ENCODE data around the gene PCDH1.

DNA sequence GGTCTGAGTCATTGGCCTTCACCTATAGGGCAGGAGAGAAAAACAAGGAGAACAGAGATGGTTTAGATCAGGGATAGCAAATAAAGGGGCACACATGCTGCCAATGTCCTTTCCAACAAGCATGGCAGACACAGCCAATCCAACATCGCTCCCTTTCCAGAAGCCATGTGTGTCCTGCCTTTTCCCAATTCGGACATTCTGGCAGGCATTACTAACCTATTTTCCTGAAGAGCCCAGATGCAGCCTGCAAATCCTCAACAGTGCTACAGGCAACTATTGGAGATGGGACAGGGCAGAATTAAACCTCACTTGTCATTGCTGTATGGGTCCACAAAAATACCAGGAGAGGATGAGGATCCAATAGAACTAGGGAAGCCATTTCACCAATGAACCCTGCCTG is 12.8 kb downstream of the PCDH1 start:
- TF ChIP-seq POLR2A (IDR thresholded peaks at IDR 0.05) (no peak), CTCF (IDR thresholded peaks at IDR 0.05) (no peak), EP300 (IDR thresholded peaks at IDR 0.05; ENCODE audit: low read depth) (no peak), POLR2AphosphoS5 (IDR thresholded peaks at IDR 0.05) (no peak)

Measured in transverse colon (tissue), 4 donors.